Activated T-helper 17 cell treated with anti-CD3 and anti-CD28 coated beads, Interleukin-2, amount 50 U/mL, for 72 hours (primary cell): ENCODE results near the gene FMC1. TPM values are rescaled to one million over a fixed set of nuclear protein-coding genes. Genes with fewer than 3 reads are reported as not detected.

ENCODE experiments used
- ATAC-seq: fragments of 150-1000 bp; cut with Tn5 transposase; replicated peaks from 2 replicates; pipeline ENCODE4 v1.10.0; 2021; ENCODE audit warnings: mild to moderate bottlenecking, moderate library complexity
- H3K27ac Mint-ChIP-seq: one replicate; pipeline ENCODE4 v1.8.0; 2022; ENCODE audit warnings: mixed read lengths
- H3K27me3 Mint-ChIP-seq: one replicate; pipeline ENCODE4 v1.8.0; 2022; ENCODE audit warnings: mixed read lengths
- H3K36me3 Mint-ChIP-seq: one replicate; pipeline ENCODE4 v1.8.0; 2022; ENCODE audit warnings: low read depth, mild to moderate bottlenecking, mixed read lengths
- H3K4me1 Mint-ChIP-seq: one replicate; pipeline ENCODE4 v1.8.0; 2022; ENCODE audit warnings: mixed read lengths
- H3K4me3 Mint-ChIP-seq: one replicate; pipeline ENCODE4 v1.8.0; 2022; ENCODE audit warnings: mild to moderate bottlenecking, mixed read lengths
- H3K9me3 Mint-ChIP-seq: one replicate; pipeline ENCODE4 v1.8.0; 2022; ENCODE audit warnings: mixed read lengths
- total RNA-seq, 2 donors: library from RNA; stranded (reverse); gene quantifications; one replicate each; pipeline ENCODE4 v1.2.3, GENCODE V29; 2022

Gene FMC1
- total RNA-seq, 2 donors from 2014 or later, result 3.0 to 6.7 TPM

GRCh38 chr7:139382439-139382838 lies 41.3 kb downstream of the FMC1 start:
- Mint-ChIP-seq H3K27ac (no peak overlapping the region), H3K36me3 (peaks cover 95% of the 10 kb centered on the region), H3K4me3 (no peak overlapping the region), H3K9me3 (no peaks in the 10 kb centered on the region), H3K4me1 (peaks cover 3% of the 10 kb centered on the region), H3K27me3 (no peaks in the 10 kb centered on the region)
- no peak for ATAC-seq

- Mint-ChIP-seq H3K27me3 (no peaks in the 10 kb centered on the region), H3K36me3 (peaks cover 95% of the 10 kb centered on the region), H3K4me3 (no peak overlapping the region), H3K27ac (no peak overlapping the region), H3K4me1 (peaks cover 15% of the 10 kb centered on the region), H3K9me3 (no peaks in the 10 kb centered on the region)
- no peak for ATAC-seq
Measured at GRCh38 chr7:139384611-139385010, 43.5 kb downstream of the FMC1 start.

GRCh38 chr7:139387594-139387993 lies 46.5 kb downstream of the FMC1 start:
- no peak overlapping the region for H3K4me3 Mint-ChIP-seq
- peak overlapping the region; percentile 62 for H3K27ac Mint-ChIP-seq
- peaks cover 98% of the 10 kb centered on the region for H3K36me3 Mint-ChIP-seq
- H3K9me3 Mint-ChIP-seq, result no peaks in the 10 kb centered on the region
- H3K27me3 Mint-ChIP-seq, result no peaks in the 10 kb centered on the region
- no peak for ATAC-seq
- H3K4me1 Mint-ChIP-seq, result peaks cover 15% of the 10 kb centered on the region

- peaks cover 22% of the 10 kb centered on the region for H3K4me1 Mint-ChIP-seq
- no peaks in the 10 kb centered on the region for H3K27me3 Mint-ChIP-seq
- H3K36me3 Mint-ChIP-seq, result peaks cover 100% of the 10 kb centered on the region
- H3K27ac Mint-ChIP-seq, result peak overlapping the region; percentile 8
- H3K4me3 Mint-ChIP-seq, result no peak overlapping the region
- no peaks in the 10 kb centered on the region for H3K9me3 Mint-ChIP-seq
- no peak for ATAC-seq
Measured at GRCh38 chr7:139389091-139389490, 48.0 kb downstream of the FMC1 start.

- Mint-ChIP-seq H3K27me3 (no peaks in the 10 kb centered on the region), H3K4me1 (peaks cover 28% of the 10 kb centered on the region), H3K27ac (peak overlapping the region; percentile 8), H3K4me3 (no peak overlapping the region), H3K9me3 (no peaks in the 10 kb centered on the region), H3K36me3 (peaks cover 100% of the 10 kb centered on the region)
- ATAC-seq, result no peak
Measured at GRCh38 chr7:139389774-139390173, 48.6 kb downstream of the FMC1 start.

GRCh38 chr7:139393621-139394211 lies 52.6 kb downstream of the FMC1 start:
- no peaks in the 10 kb centered on the region for H3K27me3 Mint-ChIP-seq
- peaks cover 99% of the 10 kb centered on the region for H3K36me3 Mint-ChIP-seq
- H3K27ac Mint-ChIP-seq, result peak overlapping the region; percentile 60
- ATAC-seq, result peak; percentile 42
- peaks cover 28% of the 10 kb centered on the region for H3K4me1 Mint-ChIP-seq
- peak overlapping the region; percentile 38 for H3K4me3 Mint-ChIP-seq
- no peaks in the 10 kb centered on the region for H3K9me3 Mint-ChIP-seq

GRCh38 chr7:139394540-139394939 lies 53.4 kb downstream of the FMC1 start:
- Mint-ChIP-seq H3K36me3 (peaks cover 99% of the 10 kb centered on the region), H3K4me3 (peak overlapping the region; percentile 38), H3K9me3 (no peaks in the 10 kb centered on the region), H3K27ac (peak overlapping the region; percentile 60), H3K27me3 (no peaks in the 10 kb centered on the region), H3K4me1 (peaks cover 24% of the 10 kb centered on the region)
- ATAC-seq, result peak; percentile 65

Other genes with a start within 250 kb of the FMC1 start
- gene ZC3HAV1, start 231.6 kb upstream of the FMC1 start, total RNA-seq, result 100 to 1,000 TPM; 111 to 150 TPM
- 10 to 100 TPM; 11.8 to 16.2 TPM for gene UBN2, start 110.1 kb upstream of the FMC1 start, total RNA-seq
- 100 to 1,000 TPM; 115 to 130 TPM for gene LUC7L2, start 18.6 kb downstream of the FMC1 start, total RNA-seq
- gene KLRG2, start 142.3 kb downstream of the FMC1 start, total RNA-seq, result not detected
- not detected for gene CLEC2L, start 182.3 kb downstream of the FMC1 start, total RNA-seq